Liver (tissue), 9 donors: ENCODE measurements around the gene AMMECR1. TPM values are rescaled to one million over a fixed set of nuclear protein-coding genes. Genes with fewer than 3 reads are reported as not detected.
"Not testable (repeated sequence)": the region's sequence is repeated elsewhere in the genome, so short reads cannot be mapped to it uniquely, and the experiment has no call there.

Experiments
- DNase-seq: peaks from one replicate; pipeline ENCODE4 v3.0.0-alpha.2; 2017; ENCODE audit warnings: low spot score
- H3K27ac ChIP-seq, 2 donors: one replicate each; pipeline ENCODE4 v1.7.0; 2013; ENCODE audit warnings: inconsistent platforms in 2 of 2, low read length in 2 of 2, control low read depth in 1 of 2, low read depth in 1 of 2, mild to moderate bottlenecking in 1 of 2
- H3K27me3 ChIP-seq, 4 donors: one replicate each; pipeline versions ENCODE4 v1.6.1 to v1.7.0; 2013; ENCODE audit warnings: low read length in 3 of 4, inconsistent platforms in 1 of 4, mild to moderate bottlenecking in 1 of 4, moderate library complexity in 1 of 4; ENCODE audit not compliant: control insufficient read depth in 4 of 4, insufficient read depth in 4 of 4
- H3K36me3 ChIP-seq, 4 donors: one replicate each; pipeline versions ENCODE4 v1.6.1 to v1.7.0; 2013; ENCODE audit warnings: low read length in 3 of 4, mild to moderate bottlenecking in 3 of 4, low read depth in 1 of 4, moderate library complexity in 1 of 4; ENCODE audit not compliant: control insufficient read depth in 4 of 4, insufficient read depth in 3 of 4
- H3K4me1 ChIP-seq, 4 donors: one replicate each; pipeline versions ENCODE4 v1.6.1 to v1.7.0; 2013; ENCODE audit warnings: low read length in 3 of 4, mild to moderate bottlenecking in 3 of 4, moderate library complexity in 1 of 4; ENCODE audit not compliant: control insufficient read depth in 4 of 4, insufficient read depth in 4 of 4
- H3K4me3 ChIP-seq, 3 donors: one replicate each; pipeline versions ENCODE4 v1.6.1 to v1.7.0; 2013; ENCODE audit warnings: low read length in 3 of 3, control low read depth in 1 of 3, low read depth in 1 of 3, mild to moderate bottlenecking in 1 of 3
- H3K9ac ChIP-seq, 2 donors: one replicate each; pipeline ENCODE4 v1.7.0; 2013; ENCODE audit warnings: low read length in 2 of 2, mild to moderate bottlenecking in 2 of 2, moderate library complexity in 2 of 2, control low read depth in 1 of 2, low read depth in 1 of 2
- H3K9me3 ChIP-seq, 4 donors: one replicate each; pipeline versions ENCODE4 v1.6.1 to v1.7.0; 2013; ENCODE audit warnings: low read length in 3 of 4; ENCODE audit not compliant: control insufficient read depth in 4 of 4
- ATF3 ChIP-seq: IDR thresholded peaks from 2 replicates; pipeline ENCODE4 v1.6.1; 2016; ENCODE audit warnings: antibody characterized with exemption
- FOXA1 ChIP-seq: IDR thresholded peaks from 2 replicates; pipeline ENCODE4 v1.6.1; 2016; ENCODE audit warnings: antibody characterized with exemption
- GABPA ChIP-seq, 2 donors: IDR thresholded peaks in 1 of 2; conservative IDR thresholded peaks in 1 of 2; 2 replicates each; pipeline ENCODE4 v1.6.1; 2016; ENCODE audit warnings: antibody characterized with exemption in 2 of 2, mild to moderate bottlenecking in 1 of 2, moderate library complexity in 1 of 2
- HNF4A ChIP-seq, 2 donors: conservative IDR thresholded peaks; 2 replicates each; pipeline ENCODE4 v1.6.1; 2016; ENCODE audit warnings: antibody characterized with exemption in 2 of 2, mild to moderate bottlenecking in 2 of 2
- HNF4G ChIP-seq: IDR thresholded peaks from 2 replicates; pipeline ENCODE4 v1.6.1; 2016; ENCODE audit warnings: antibody characterized with exemption
- JUND ChIP-seq, 2 donors: IDR thresholded peaks; 2 replicates each; pipeline ENCODE4 v1.6.1; 2016; ENCODE audit warnings: antibody characterized with exemption in 2 of 2
- MAX ChIP-seq: IDR thresholded peaks from 2 replicates; pipeline ENCODE4 v1.6.1; 2016; ENCODE audit warnings: antibody characterized with exemption
- NR2F2 ChIP-seq: IDR thresholded peaks from 2 replicates; pipeline ENCODE4 v1.6.1; 2016; ENCODE audit warnings: antibody characterized with exemption
- RAD21 ChIP-seq, 2 donors: IDR thresholded peaks; 2 replicates each; pipeline ENCODE4 v1.6.1; 2016; ENCODE audit warnings: antibody characterized with exemption in 2 of 2, mild to moderate bottlenecking in 2 of 2
- REST ChIP-seq: IDR thresholded peaks from 2 replicates; pipeline ENCODE4 v1.6.1; 2016; ENCODE audit warnings: antibody characterized with exemption, mild to moderate bottlenecking
- RXRA ChIP-seq, 2 donors: IDR thresholded peaks; 2 replicates each; pipeline ENCODE4 v1.6.1; 2017 to 2018; ENCODE audit warnings: antibody characterized with exemption in 2 of 2, mild to moderate bottlenecking in 1 of 2
- SP1 ChIP-seq: IDR thresholded peaks from 2 replicates; pipeline ENCODE4 v1.6.1; 2018; ENCODE audit warnings: antibody characterized with exemption, mild to moderate bottlenecking
- YY1 ChIP-seq: IDR thresholded peaks from 2 replicates; pipeline ENCODE4 v1.6.1; 2016; ENCODE audit warnings: antibody characterized with exemption, mild to moderate bottlenecking
- ZBTB33 ChIP-seq: IDR thresholded peaks from 2 replicates; pipeline ENCODE4 v1.6.1; 2016; ENCODE audit warnings: antibody characterized with exemption
- WGBS: extraction: QIAGEN DNeasy Blood & Tissue Kit; methylation state at CpG from one replicate; pipeline ENCODE4 v1.1.7; 2013; 5-methylcytosine and 5-hydroxymethylcytosine counted together
- polyA plus RNA-seq, 2 donors: library from polyadenylated mRNA; stranded (reverse) in 1 of 2; unstranded in 1 of 2; fragments of 200-250 nt in 1 of 2; fragments of >200 nt in 1 of 2; fragmentation: Nextera tagmentation in 1 of 2; extraction: Ambion mirVana in 1 of 2; gene quantifications; one replicate each; pipeline versions ENCODE4 v1.2.1 to v1.2.3, GENCODE V29; 2013 to 2015
- total RNA-seq, 2 donors: library from RNA; depleted of rRNA; stranded (reverse); fragments of >200 nt; gene quantifications; one replicate each; pipeline ENCODE4 v1.2.3, GENCODE V29; 2014
- donor health status: healthy.
- donor health status: healthy.
- donor health status: healthy.
- donor health status: healthy.
- donor health status: healthy.

The AMMECR1 gene
- total and polyA plus RNA-seq, 4 donors: 1.7 to 30.9 (median 3.6) TPM

- Histone ChIP-seq H3K9ac (no peak overlapping the region), H3K27ac (no peak overlapping the region), H3K27me3 (no peaks in the 10 kb centered on the region), H3K9me3 (no peaks in the 10 kb centered on the region), H3K36me3 (no peaks in the 10 kb centered on the region), H3K4me3 (no peak overlapping the region), H3K4me1 (no peaks in the 10 kb centered on the region)
- DNase-seq: no peak
- 80% methylated on average over 4 of the region's 4 CpGs for WGBS
- TF ChIP-seq HNF4G (no peak), GABPA (IDR thresholded peaks at IDR 0.05 in 1 of 2, conservative IDR thresholded peaks at IDR 0.05 in 1 of 2) (no peak), FOXA1 (no peak), YY1 (no peak), RAD21 (IDR thresholded peaks at IDR 0.05) (no peak), SP1 (no peak), MAX (no peak), JUND (IDR thresholded peaks at IDR 0.05) (no peak), REST (no peak), HNF4A (conservative IDR thresholded peaks at IDR 0.05) (no peak), ZBTB33 (no peak), NR2F2 (no peak), RXRA (IDR thresholded peaks at IDR 0.05) (no peak), ATF3 (no peak)
These were observed 21.1 kb upstream of the AMMECR1 start for GRCh38 chrX:110338935-110339334.

- not testable (repeated sequence) for H3K27ac ChIP-seq, H3K4me1 ChIP-seq, H3K4me3 ChIP-seq, DNase-seq, H3K36me3 ChIP-seq, H3K9me3 ChIP-seq, H3K9ac ChIP-seq, H3K27me3 ChIP-seq
- 94% methylated on average over 1 of the region's 1 CpG for WGBS
These were observed 15.6 kb upstream of the AMMECR1 start for GRCh38 chrX:110333458-110333857.
